Spleen (tissue), 7 donors: ENCODE results near the gene FHIT.

Source experiments
- POLR2A ChIP-seq, 3 donors: fragments of 450-650 bp; IDR thresholded peaks; one replicate each; pipeline ENCODE4 v1.5.1; 2017; ENCODE audit warnings: antibody characterized with exemption in 3 of 3, mild to moderate bottlenecking in 1 of 3
- POLR2AphosphoS5 ChIP-seq, 3 donors: sonication (generic); formaldehyde crosslinking; IDR thresholded peaks; one replicate each; pipeline ENCODE4 v1.5.1; 2017; ENCODE audit warnings: antibody characterized with exemption in 3 of 3
- TF ChIP-seq, protein P1 (sequence below), 11 experiments: fragments of 200-600 bp in 7 of 11; fragments of 450-650 bp in 4 of 11; sonication (generic) in 4 of 11; IDR thresholded peaks in 8 of 11; conservative IDR thresholded peaks in 3 of 11; 1 replicate in 7 of 11; 2 replicates in 4 of 11; pipeline versions ENCODE4 v1.4.0 to v1.8.0; 2016 to 2021; ENCODE audit warnings: antibody characterized with exemption in 11 of 11, inconsistent platforms in 4 of 11, mild to moderate bottlenecking in 1 of 11
- donor health status: DM: no; HTN: no; CAD: no; lungs with moderate emphysema.
- donor health status: DM: no; HTN: no; CAD: no.
- donor health status: DM: no; HTN: no; CAD: no.

DNA sequence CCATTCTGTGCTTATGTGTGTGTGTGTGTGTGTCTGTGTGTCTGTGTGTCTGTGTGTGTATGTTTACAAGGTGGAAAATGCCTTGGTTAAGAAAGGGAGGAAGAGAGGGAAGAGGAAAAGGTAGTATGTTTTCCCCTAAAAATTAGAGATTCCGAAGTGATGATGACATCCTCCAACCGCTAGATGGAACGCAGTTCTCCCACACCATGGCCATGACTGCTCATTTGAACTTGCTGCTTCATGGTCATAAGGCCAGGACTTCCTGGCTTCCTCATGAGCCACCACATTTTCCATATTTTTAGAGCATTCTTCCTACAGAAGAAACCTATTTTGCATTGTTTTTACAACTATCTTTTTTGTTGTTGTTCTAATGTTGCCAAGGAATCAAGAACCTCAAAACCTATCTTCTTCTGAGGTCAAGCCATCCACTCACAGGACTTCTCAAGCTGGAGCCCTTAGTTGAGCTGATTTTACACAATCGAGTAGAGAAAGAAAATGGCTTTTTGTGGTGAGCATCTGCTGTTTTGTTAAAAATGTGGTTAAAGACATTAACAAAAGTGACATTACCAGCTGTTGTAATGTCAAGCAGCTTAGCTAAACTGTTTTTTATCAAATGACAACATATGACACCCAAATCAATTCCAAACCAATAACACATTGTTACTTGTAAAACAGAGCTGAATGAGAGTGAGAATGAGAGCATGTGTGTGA, 1091.0 kb downstream of the FHIT start:
- TF ChIP-seq POLR2A (IDR thresholded peaks at IDR 0.05) (no peak), POLR2AphosphoS5 (IDR thresholded peaks at IDR 0.05) (no peak)
- TF ChIP-seq, protein P1, sequence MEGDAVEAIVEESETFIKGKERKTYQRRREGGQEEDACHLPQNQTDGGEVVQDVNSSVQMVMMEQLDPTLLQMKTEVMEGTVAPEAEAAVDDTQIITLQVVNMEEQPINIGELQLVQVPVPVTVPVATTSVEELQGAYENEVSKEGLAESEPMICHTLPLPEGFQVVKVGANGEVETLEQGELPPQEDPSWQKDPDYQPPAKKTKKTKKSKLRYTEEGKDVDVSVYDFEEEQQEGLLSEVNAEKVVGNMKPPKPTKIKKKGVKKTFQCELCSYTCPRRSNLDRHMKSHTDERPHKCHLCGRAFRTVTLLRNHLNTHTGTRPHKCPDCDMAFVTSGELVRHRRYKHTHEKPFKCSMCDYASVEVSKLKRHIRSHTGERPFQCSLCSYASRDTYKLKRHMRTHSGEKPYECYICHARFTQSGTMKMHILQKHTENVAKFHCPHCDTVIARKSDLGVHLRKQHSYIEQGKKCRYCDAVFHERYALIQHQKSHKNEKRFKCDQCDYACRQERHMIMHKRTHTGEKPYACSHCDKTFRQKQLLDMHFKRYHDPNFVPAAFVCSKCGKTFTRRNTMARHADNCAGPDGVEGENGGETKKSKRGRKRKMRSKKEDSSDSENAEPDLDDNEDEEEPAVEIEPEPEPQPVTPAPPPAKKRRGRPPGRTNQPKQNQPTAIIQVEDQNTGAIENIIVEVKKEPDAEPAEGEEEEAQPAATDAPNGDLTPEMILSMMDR (IDR thresholded peaks at IDR 0.05 in 8 of 11, conservative IDR thresholded peaks at IDR 0.05 in 3 of 11): no peak
